ENCODE measurements around the gene CNIH2.
A peak's percentile ranks its signal among the peaks of the same experiment; 100 is the strongest.
"Not testable (repeated sequence)": the region's sequence is repeated elsewhere in the genome, so short reads cannot be mapped to it uniquely, and the experiment has no call there.

The CNIH2 gene

GRCh38 chr11:66316849-66317251, 38.9 kb downstream of the CNIH2 start, which contains the start of gene CD248:
CD248 (minus strand) TSS chr11:66317044; CDS start chr11:66317027, 17 bp downstream.
- Histone ChIP-seq H3K4me3 (peak within 1 kb of the TSS; percentile 83), H3K27ac (peak within 1 kb of the TSS; percentile 55 to 87)
- no peak for DNase-seq (ENCODE audit: low spot score)
- TF ChIP-seq CTCF (IDR thresholded peaks at IDR 0.05) = no peak

- H3K4me3 ChIP-seq = peak overlapping the region; percentile 83
- TF ChIP-seq CTCF (IDR thresholded peaks at IDR 0.05) = no peak
- DNase-seq (ENCODE audit: low spot score) = no peak
- H3K27ac ChIP-seq = peak overlapping the region; percentile 55 to 87
These were observed 39.3 kb downstream of the CNIH2 start for GRCh38 chr11:66317322-66317722.

- DNase-seq (ENCODE audit: low spot score) = no peak
- H3K27ac ChIP-seq = peak overlapping the region; percentile 20 to 87
- TF ChIP-seq CTCF (IDR thresholded peaks at IDR 0.05) = no peak
These were observed 40.0 kb downstream of the CNIH2 start for GRCh38 chr11:66317723-66318599.

GRCh38 chr11:66318600-66318970, 40.6 kb downstream of the CNIH2 start:
- no peak overlapping the region for H3K4me3 ChIP-seq
- peak overlapping the region in 1 of 2 donors; percentile 87 for H3K27ac ChIP-seq
- TF ChIP-seq CTCF (IDR thresholded peaks at IDR 0.05) = no peak
- no peak for DNase-seq (ENCODE audit: low spot score)

More at GRCh38 chr11:66317723-66318599, 40.0 kb downstream of the CNIH2 start:
- peak overlapping the region; percentile 83 for H3K4me3 ChIP-seq

GRCh38 chr11:66320289-66320688, 42.3 kb downstream of the CNIH2 start:
- H3K4me3 ChIP-seq; H3K27ac ChIP-seq; DNase-seq (ENCODE audit: low spot score): not testable (repeated sequence)

- H3K4me3 ChIP-seq; H3K27ac ChIP-seq; DNase-seq (ENCODE audit: low spot score): not testable (repeated sequence)
These were observed 42.8 kb downstream of the CNIH2 start for GRCh38 chr11:66320748-66321147.

- no peak for DNase-seq (ENCODE audit: low spot score)
- Histone ChIP-seq H3K27ac (peak overlapping the region in 1 of 2 donors; percentile 56), H3K4me3 (no peak overlapping the region)
- TF ChIP-seq CTCF (IDR thresholded peaks at IDR 0.05) = no peak
These were observed 43.6 kb downstream of the CNIH2 start for GRCh38 chr11:66321606-66322005.

- DNase-seq (ENCODE audit: low spot score) = peak; percentile 81
- peak overlapping the region in 1 of 2 donors; percentile 56 for H3K27ac ChIP-seq
- no peak for TF ChIP-seq CTCF (IDR thresholded peaks at IDR 0.05)
These were observed 44.9 kb downstream of the CNIH2 start for GRCh38 chr11:66322732-66323427.

More at GRCh38 chr11:66322732-66323427, 44.9 kb downstream of the CNIH2 start:
- H3K4me3 ChIP-seq = no peak overlapping the region

All from coronary artery (tissue), 2 donors.